Retinal pigment epithelial cell (primary cell): Measurements from ENCODE around the gene TMOD4.

ENCODE experiments used
- DNase-seq: peaks from one replicate; pipeline ENCODE4 v3.0.0-alpha.2; 2010; ENCODE audit warnings: low read depth
- H3K4me3 ChIP-seq: 2 replicates; pipeline ENCODE4 v1.5.1; 2011; ENCODE audit warnings: mild to moderate bottlenecking, low read length, control low read depth, moderate library complexity
- CTCF ChIP-seq: conservative IDR thresholded peaks from 2 replicates; pipeline ENCODE4 v1.5.1; 2011; ENCODE audit warnings: low read depth, low read length, control low read depth, inconsistent platforms

TMOD4 gene

GRCh38 chr1:151146072-151146411 is 29.7 kb downstream of the TMOD4 start:
- TF ChIP-seq CTCF: no peak
- H3K4me3 ChIP-seq: peak overlapping the region; percentile 71
- no peak for DNase-seq

GRCh38 chr1:151145304-151146071 is 30.3 kb downstream of the TMOD4 start:
- no peak for DNase-seq
- peak overlapping the region; percentile 71 for H3K4me3 ChIP-seq
- TF ChIP-seq CTCF: no peak

- H3K4me3 ChIP-seq: no peak overlapping the region
- no peak for DNase-seq
- no peak for TF ChIP-seq CTCF
These were observed 31.1 kb downstream of the TMOD4 start for GRCh38 chr1:151144474-151145303.

- H3K4me3 ChIP-seq: no peak overlapping the region
- TF ChIP-seq CTCF: no peak
- no peak for DNase-seq
These were observed 31.8 kb downstream of the TMOD4 start for GRCh38 chr1:151143986-151144385.

- TF ChIP-seq CTCF: no peak
- DNase-seq: no peak
- no peak overlapping the region for H3K4me3 ChIP-seq
These were observed 32.7 kb downstream of the TMOD4 start for GRCh38 chr1:151143057-151143435.

- TF ChIP-seq CTCF: no peak
- no peak overlapping the region for H3K4me3 ChIP-seq
- no peak for DNase-seq
These were observed 33.2 kb downstream of the TMOD4 start for GRCh38 chr1:151142411-151143056.
